ENCODE results near the gene GMDS.

The GMDS gene

GRCh38 chr6:1590580-1590979, 654.8 kb downstream of the GMDS start:
- peak; percentile 34 for DNase-seq (ENCODE audit: low spot score)

GRCh38 chr6:1589208-1589607, 656.2 kb downstream of the GMDS start:
- DNase-seq (ENCODE audit: low spot score), result no peak

- DNase-seq (ENCODE audit: low spot score), result no peak
Observed at GRCh38 chr6:1587977-1588376, 657.4 kb downstream of the GMDS start.

- DNase-seq (ENCODE audit: low spot score), result no peak
Observed at GRCh38 chr6:1587546-1587945, 657.9 kb downstream of the GMDS start.

GRCh38 chr6:1586861-1587450, 658.4 kb downstream of the GMDS start:
- no peak for DNase-seq (ENCODE audit: low spot score)

GRCh38 chr6:1586256-1586655, 659.1 kb downstream of the GMDS start:
- DNase-seq (ENCODE audit: low spot score), result no peak

GRCh38 chr6:1585669-1586049, 659.7 kb downstream of the GMDS start:
- DNase-seq (ENCODE audit: low spot score), result no peak

- peak; percentile 36 for DNase-seq (ENCODE audit: low spot score)
Observed at GRCh38 chr6:1584996-1585668, 660.3 kb downstream of the GMDS start.

- no peak for DNase-seq (ENCODE audit: low spot score)
Observed at GRCh38 chr6:1584146-1584545, 661.3 kb downstream of the GMDS start.

- peak; percentile 53 for DNase-seq (ENCODE audit: low spot score)
Observed at GRCh38 chr6:1581120-1581991, 664.0 kb downstream of the GMDS start.

GRCh38 chr6:1580585-1580984, 664.8 kb downstream of the GMDS start:
- no peak for DNase-seq (ENCODE audit: low spot score)

- no peak for DNase-seq (ENCODE audit: low spot score)
Observed at GRCh38 chr6:1580109-1580508, 665.3 kb downstream of the GMDS start.

- no peak for DNase-seq (ENCODE audit: low spot score)
Observed at GRCh38 chr6:1579096-1579495, 666.3 kb downstream of the GMDS start.

- no peak for DNase-seq (ENCODE audit: low spot score)
Observed at GRCh38 chr6:1577896-1578745, 667.3 kb downstream of the GMDS start.

- no peak for DNase-seq (ENCODE audit: low spot score)
Observed at GRCh38 chr6:1577146-1577680, 668.2 kb downstream of the GMDS start.

- no peak for DNase-seq (ENCODE audit: low spot score)
Observed at GRCh38 chr6:1576711-1577110, 668.7 kb downstream of the GMDS start.

- DNase-seq (ENCODE audit: low spot score), result no peak
Observed at GRCh38 chr6:1576166-1576565, 669.2 kb downstream of the GMDS start.

GRCh38 chr6:1575210-1576041, 670.0 kb downstream of the GMDS start:
- no peak for DNase-seq (ENCODE audit: low spot score)

GRCh38 chr6:1574890-1575209, 670.6 kb downstream of the GMDS start:
- DNase-seq (ENCODE audit: low spot score), result no peak

- DNase-seq (ENCODE audit: low spot score), result no peak
Observed at GRCh38 chr6:1574083-1574761, 671.2 kb downstream of the GMDS start.
